ENCODE measurements around the gene CGB1. TPM values are rescaled to one million over a fixed set of nuclear protein-coding genes. Genes with fewer than 3 reads are reported as not detected.
"Not testable (repeated sequence)": the region's sequence is repeated elsewhere in the genome, so short reads cannot be mapped to it uniquely, and the experiment has no call there.

CGB1 gene
- total RNA-seq, 2 experiments from 2014 or later = not detected

DNA sequence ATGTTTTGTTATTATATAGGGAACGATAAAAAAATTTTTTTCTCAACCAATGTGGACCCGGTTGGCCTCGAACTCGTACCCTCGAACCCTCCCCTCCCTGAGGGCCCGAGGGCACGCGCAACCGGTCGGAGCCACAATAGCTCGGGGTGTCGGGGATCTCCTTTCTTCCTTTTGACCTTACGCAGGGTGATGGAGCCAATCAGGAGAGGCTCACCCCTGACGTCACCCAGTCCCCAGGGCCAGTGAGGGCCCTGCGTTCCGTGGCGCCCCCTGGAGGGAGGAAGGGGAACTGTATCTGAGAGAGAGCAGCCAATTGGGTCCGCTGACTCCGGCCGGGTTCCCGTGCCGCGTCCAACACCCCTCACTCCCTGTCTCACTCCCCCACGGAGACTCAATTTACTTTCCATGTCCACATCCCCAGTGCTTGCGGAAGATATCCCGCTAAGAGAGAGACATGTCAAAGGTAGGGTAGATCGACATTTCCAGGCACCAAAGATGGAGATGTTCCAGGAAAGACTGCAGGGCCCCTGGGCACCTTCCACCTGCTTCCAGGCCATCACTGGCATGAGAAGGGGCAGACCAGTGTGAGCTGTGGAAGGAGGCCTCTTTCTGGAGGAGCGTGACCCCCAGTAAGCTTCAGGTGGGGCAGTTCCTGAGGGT is 4.9 kb downstream of the CGB1 start, which contains the start of gene CGB2:
Gene CGB2, plus strand, starts transcription at position 249 of the 660 bp plus-strand sequence. Its CDS starts 206 bp downstream, at position 455.
- H4K20me1 ChIP-seq (ENCODE audit: insufficient read depth, low read length); H3K9me3 ChIP-seq (ENCODE audit: low read length); CTCF ChIA-PET (ENCODE audit: unreplicated experiment); H3K4me1 ChIP-seq (ENCODE audit: insufficient read depth, low read length, poor library complexity, severe bottlenecking); H3K79me2 ChIP-seq (ENCODE audit: insufficient read depth, low read depth, low read length); H3K27ac ChIP-seq (ENCODE audit: low read depth, low read length, poor library complexity, severe bottlenecking); H2AFZ ChIP-seq (ENCODE audit: low read length); H3K4me2 ChIP-seq (ENCODE audit: low read length); intact Hi-C loops (cut with micrococcal nuclease; ENCODE audit: unreplicated experiment); H3K36me3 ChIP-seq (ENCODE audit: insufficient read depth, low read length); H3K4me3 ChIP-seq (ENCODE audit: low read depth, low read length, poor library complexity, severe bottlenecking); BruUV-seq (replicated peaks); H3K9me2 ChIP-seq (ENCODE audit: insufficient read depth, low read length): not testable (repeated sequence)
- TF ChIP-seq, protein P1, sequence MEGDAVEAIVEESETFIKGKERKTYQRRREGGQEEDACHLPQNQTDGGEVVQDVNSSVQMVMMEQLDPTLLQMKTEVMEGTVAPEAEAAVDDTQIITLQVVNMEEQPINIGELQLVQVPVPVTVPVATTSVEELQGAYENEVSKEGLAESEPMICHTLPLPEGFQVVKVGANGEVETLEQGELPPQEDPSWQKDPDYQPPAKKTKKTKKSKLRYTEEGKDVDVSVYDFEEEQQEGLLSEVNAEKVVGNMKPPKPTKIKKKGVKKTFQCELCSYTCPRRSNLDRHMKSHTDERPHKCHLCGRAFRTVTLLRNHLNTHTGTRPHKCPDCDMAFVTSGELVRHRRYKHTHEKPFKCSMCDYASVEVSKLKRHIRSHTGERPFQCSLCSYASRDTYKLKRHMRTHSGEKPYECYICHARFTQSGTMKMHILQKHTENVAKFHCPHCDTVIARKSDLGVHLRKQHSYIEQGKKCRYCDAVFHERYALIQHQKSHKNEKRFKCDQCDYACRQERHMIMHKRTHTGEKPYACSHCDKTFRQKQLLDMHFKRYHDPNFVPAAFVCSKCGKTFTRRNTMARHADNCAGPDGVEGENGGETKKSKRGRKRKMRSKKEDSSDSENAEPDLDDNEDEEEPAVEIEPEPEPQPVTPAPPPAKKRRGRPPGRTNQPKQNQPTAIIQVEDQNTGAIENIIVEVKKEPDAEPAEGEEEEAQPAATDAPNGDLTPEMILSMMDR (conservative IDR thresholded peaks at IDR 0.05; ENCODE audit: low read length) = peak; percentile 76
- POLR2A ChIA-PET = interaction anchor here (0.7 kb wide), 1 partner anchor 237 kb away, joined by 3 read pairs; no protein-coding TSS in a partner anchor
- DNase-seq (ENCODE audit: low spot score) = peak; percentile 45

GRCh38 chr19:49030323-49030722 is 6.4 kb downstream of the CGB1 start:
- POLR2A ChIA-PET; H3K4me2 ChIP-seq (ENCODE audit: low read length); BruUV-seq (replicated peaks); H4K20me1 ChIP-seq (ENCODE audit: insufficient read depth, low read length); H3K4me1 ChIP-seq (ENCODE audit: insufficient read depth, low read length, poor library complexity, severe bottlenecking); DNase-seq (ENCODE audit: low spot score); CTCF ChIA-PET (ENCODE audit: unreplicated experiment); H3K9me2 ChIP-seq (ENCODE audit: insufficient read depth, low read length); intact Hi-C loops (cut with micrococcal nuclease; ENCODE audit: unreplicated experiment); H3K4me3 ChIP-seq (ENCODE audit: low read depth, low read length, poor library complexity, severe bottlenecking); H2AFZ ChIP-seq (ENCODE audit: low read length); H3K79me2 ChIP-seq (ENCODE audit: insufficient read depth, low read depth, low read length); H3K27ac ChIP-seq (ENCODE audit: low read depth, low read length, poor library complexity, severe bottlenecking); H3K9me3 ChIP-seq (ENCODE audit: low read length); H3K36me3 ChIP-seq (ENCODE audit: insufficient read depth, low read length): not testable (repeated sequence)

GRCh38 chr19:49029749-49030148 is 6.9 kb downstream of the CGB1 start:
- BruUV-seq (replicated peaks); H2AFZ ChIP-seq (ENCODE audit: low read length); H3K9me2 ChIP-seq (ENCODE audit: insufficient read depth, low read length); H4K20me1 ChIP-seq (ENCODE audit: insufficient read depth, low read length); H3K4me3 ChIP-seq (ENCODE audit: low read depth, low read length, poor library complexity, severe bottlenecking); H3K9me3 ChIP-seq (ENCODE audit: low read length); intact Hi-C loops (cut with micrococcal nuclease; ENCODE audit: unreplicated experiment); H3K79me2 ChIP-seq (ENCODE audit: insufficient read depth, low read depth, low read length); DNase-seq (ENCODE audit: low spot score); CTCF ChIA-PET (ENCODE audit: unreplicated experiment); POLR2A ChIA-PET; H3K4me2 ChIP-seq (ENCODE audit: low read length); H3K27ac ChIP-seq (ENCODE audit: low read depth, low read length, poor library complexity, severe bottlenecking); H3K36me3 ChIP-seq (ENCODE audit: insufficient read depth, low read length); H3K4me1 ChIP-seq (ENCODE audit: insufficient read depth, low read length, poor library complexity, severe bottlenecking): not testable (repeated sequence)

GRCh38 chr19:49028686-49029085 is 8.0 kb downstream of the CGB1 start:
- H4K20me1 ChIP-seq (ENCODE audit: insufficient read depth, low read length); H3K27ac ChIP-seq (ENCODE audit: low read depth, low read length, poor library complexity, severe bottlenecking); DNase-seq (ENCODE audit: low spot score); H2AFZ ChIP-seq (ENCODE audit: low read length); intact Hi-C loops (cut with micrococcal nuclease; ENCODE audit: unreplicated experiment); H3K4me2 ChIP-seq (ENCODE audit: low read length); H3K36me3 ChIP-seq (ENCODE audit: insufficient read depth, low read length); H3K9me2 ChIP-seq (ENCODE audit: insufficient read depth, low read length); BruUV-seq (replicated peaks); H3K4me1 ChIP-seq (ENCODE audit: insufficient read depth, low read length, poor library complexity, severe bottlenecking); H3K9me3 ChIP-seq (ENCODE audit: low read length); H3K4me3 ChIP-seq (ENCODE audit: low read depth, low read length, poor library complexity, severe bottlenecking); CTCF ChIA-PET (ENCODE audit: unreplicated experiment); H3K79me2 ChIP-seq (ENCODE audit: insufficient read depth, low read depth, low read length): not testable (repeated sequence)
- POLR2A ChIA-PET = interaction anchor here (0.6 kb wide), 1 partner anchor 327 kb away, joined by 3 read pairs; no protein-coding TSS in a partner anchor

DNA sequence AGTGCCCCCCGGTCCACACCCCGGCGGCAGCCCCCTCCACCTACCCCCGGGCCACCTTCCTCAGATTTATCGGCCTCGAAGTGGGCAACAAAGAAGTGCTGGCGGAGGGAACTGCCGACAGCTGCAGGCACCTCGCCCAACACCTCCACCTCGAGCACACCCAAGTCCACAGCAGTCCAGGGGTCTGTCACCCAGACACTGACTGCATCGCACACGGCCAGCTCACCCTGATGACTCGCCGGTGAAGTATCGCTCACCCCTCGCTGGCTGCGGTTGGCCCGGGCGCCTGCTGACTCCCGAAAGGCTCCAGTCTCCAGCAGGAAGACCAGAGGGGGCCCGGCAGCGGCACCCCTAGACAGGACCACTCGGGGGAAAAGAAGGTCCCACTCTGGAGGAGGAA is 11.1 kb downstream of the CGB1 start:
- H4K20me1 ChIP-seq (ENCODE audit: insufficient read depth, low read length); BruUV-seq (replicated peaks); CTCF ChIA-PET (ENCODE audit: unreplicated experiment); H3K9me2 ChIP-seq (ENCODE audit: insufficient read depth, low read length); H2AFZ ChIP-seq (ENCODE audit: low read length); POLR2A ChIA-PET; H3K79me2 ChIP-seq (ENCODE audit: insufficient read depth, low read depth, low read length); H3K9me3 ChIP-seq (ENCODE audit: low read length); H3K4me2 ChIP-seq (ENCODE audit: low read length); H3K36me3 ChIP-seq (ENCODE audit: insufficient read depth, low read length); intact Hi-C loops (cut with micrococcal nuclease; ENCODE audit: unreplicated experiment); DNase-seq (ENCODE audit: low spot score); H3K27ac ChIP-seq (ENCODE audit: low read depth, low read length, poor library complexity, severe bottlenecking); H3K4me3 ChIP-seq (ENCODE audit: low read depth, low read length, poor library complexity, severe bottlenecking): not testable (repeated sequence)
- peaks cover 11% of the 10 kb centered on the region for H3K4me1 ChIP-seq (ENCODE audit: insufficient read depth, low read length, poor library complexity, severe bottlenecking)

GRCh38 chr19:49025088-49025487 is 11.6 kb downstream of the CGB1 start:
- POLR2A ChIA-PET; CTCF ChIA-PET (ENCODE audit: unreplicated experiment); H3K4me3 ChIP-seq (ENCODE audit: low read depth, low read length, poor library complexity, severe bottlenecking); BruUV-seq (replicated peaks); H3K4me2 ChIP-seq (ENCODE audit: low read length); H3K27ac ChIP-seq (ENCODE audit: low read depth, low read length, poor library complexity, severe bottlenecking); intact Hi-C loops (cut with micrococcal nuclease; ENCODE audit: unreplicated experiment); H3K9me2 ChIP-seq (ENCODE audit: insufficient read depth, low read length); H3K79me2 ChIP-seq (ENCODE audit: insufficient read depth, low read depth, low read length); H4K20me1 ChIP-seq (ENCODE audit: insufficient read depth, low read length); DNase-seq (ENCODE audit: low spot score); H3K9me3 ChIP-seq (ENCODE audit: low read length); H3K36me3 ChIP-seq (ENCODE audit: insufficient read depth, low read length); H2AFZ ChIP-seq (ENCODE audit: low read length): not testable (repeated sequence)
- H3K4me1 ChIP-seq (ENCODE audit: insufficient read depth, low read length, poor library complexity, severe bottlenecking) = peaks cover 16% of the 10 kb centered on the region

All from OCI-LY7 (cell line).